HEK293 (cell line): Measurements from ENCODE around the gene PRMT2.

Source experiments
- GLIS1 ChIP-seq: fragments of 450-650 bp; formaldehyde crosslinking; IDR thresholded peaks from 2 replicates; pipeline ENCODE4 v1.5.1; 2016; ENCODE audit warnings: missing biosample characterization, missing genetic modification characterization
- GLIS2 ChIP-seq: fragments of 450-650 bp; formaldehyde crosslinking; IDR thresholded peaks from 2 replicates; pipeline ENCODE4 v1.5.1; 2016; ENCODE audit warnings: missing biosample characterization, missing genetic modification characterization
- REPIN1 ChIP-seq: fragments of 450-650 bp; formaldehyde crosslinking; IDR thresholded peaks from 2 replicates; pipeline ENCODE4 v1.5.1; 2017; ENCODE audit warnings: missing biosample characterization, missing genetic modification characterization, low read depth
- YY1 ChIP-seq: fragments of 450-650 bp; formaldehyde crosslinking; IDR thresholded peaks from 2 replicates; pipeline ENCODE4 v1.5.1; 2018; ENCODE audit warnings: missing biosample characterization, missing genetic modification characterization
- ZBTB8A ChIP-seq: fragments of 450-650 bp; formaldehyde crosslinking; IDR thresholded peaks from 2 replicates; pipeline ENCODE4 v1.5.1; 2016; ENCODE audit warnings: missing biosample characterization, missing genetic modification characterization
- ZNF16 ChIP-seq: fragments of 450-650 bp; formaldehyde crosslinking; IDR thresholded peaks from 2 replicates; pipeline ENCODE4 v1.5.1; 2016; ENCODE audit warnings: low read depth, missing biosample characterization, missing genetic modification characterization
- ZNF202 ChIP-seq: fragments of 450-650 bp; formaldehyde crosslinking; IDR thresholded peaks from 2 replicates; pipeline ENCODE4 v1.5.1; 2016; ENCODE audit warnings: missing biosample characterization, missing genetic modification characterization, borderline replicate concordance
- ZNF211 ChIP-seq: fragments of 450-650 bp; formaldehyde crosslinking; IDR thresholded peaks from 2 replicates; pipeline ENCODE4 v1.5.1; 2016; ENCODE audit warnings: low read depth, missing biosample characterization, missing genetic modification characterization
- ZNF221 ChIP-seq: fragments of 450-650 bp; formaldehyde crosslinking; IDR thresholded peaks from 2 replicates; pipeline ENCODE4 v1.5.1; 2017; ENCODE audit warnings: missing biosample characterization, missing genetic modification characterization, borderline replicate concordance
- ZNF248 ChIP-seq: fragments of 450-650 bp; formaldehyde crosslinking; IDR thresholded peaks from 2 replicates; pipeline ENCODE4 v1.5.1; 2017; ENCODE audit warnings: missing biosample characterization, missing genetic modification characterization
- ZNF292 ChIP-seq: fragments of 450-650 bp; formaldehyde crosslinking; IDR thresholded peaks from 2 replicates; pipeline ENCODE4 v1.5.1; 2016; ENCODE audit warnings: low read depth, missing biosample characterization, missing genetic modification characterization, borderline replicate concordance
- ZNF302 ChIP-seq: fragments of 450-650 bp; formaldehyde crosslinking; IDR thresholded peaks from 2 replicates; pipeline ENCODE4 v1.5.1; 2016; ENCODE audit warnings: missing biosample characterization, missing genetic modification characterization, low read depth
- ZNF341 ChIP-seq: fragments of 450-650 bp; formaldehyde crosslinking; IDR thresholded peaks from 2 replicates; pipeline ENCODE4; 2016; ENCODE audit warnings: low read depth, missing biosample characterization, missing genetic modification characterization
- ZNF394 ChIP-seq: fragments of 450-650 bp; formaldehyde crosslinking; IDR thresholded peaks from 2 replicates; pipeline ENCODE4 v1.5.1; 2016; ENCODE audit warnings: missing biosample characterization, missing genetic modification characterization, mild to moderate bottlenecking, moderate library complexity, borderline replicate concordance
- ZNF404 ChIP-seq: fragments of 450-650 bp; formaldehyde crosslinking; IDR thresholded peaks from 2 replicates; pipeline ENCODE4 v1.5.1; 2017; ENCODE audit warnings: missing biosample characterization, missing genetic modification characterization
- ZNF416 ChIP-seq: fragments of 450-650 bp; formaldehyde crosslinking; IDR thresholded peaks from 2 replicates; pipeline ENCODE4 v1.5.1; 2016; ENCODE audit warnings: missing biosample characterization, missing genetic modification characterization
- ZNF426 ChIP-seq: fragments of 450-650 bp; formaldehyde crosslinking; IDR thresholded peaks from 2 replicates; pipeline ENCODE4 v1.5.1; 2017; ENCODE audit warnings: missing biosample characterization, missing genetic modification characterization, mild to moderate bottlenecking, inconsistent platforms, moderate library complexity
- ZNF473 ChIP-seq: fragments of 450-650 bp; formaldehyde crosslinking; IDR thresholded peaks from 2 replicates; pipeline ENCODE4 v1.5.1; 2017; ENCODE audit warnings: missing biosample characterization, missing genetic modification characterization
- ZNF514 ChIP-seq: fragments of 450-650 bp; formaldehyde crosslinking; IDR thresholded peaks from 2 replicates; pipeline ENCODE4 v1.5.1; 2016; ENCODE audit warnings: missing biosample characterization, missing genetic modification characterization
- ZNF549 ChIP-seq: fragments of 450-650 bp; IDR thresholded peaks from 2 replicates; pipeline ENCODE4 v1.5.1; 2018; ENCODE audit warnings: missing biosample characterization, missing genetic modification characterization, mild to moderate bottlenecking, inconsistent platforms, moderate library complexity
- ZNF623 ChIP-seq: fragments of 450-650 bp; formaldehyde crosslinking; IDR thresholded peaks from 2 replicates; pipeline ENCODE4 v1.5.1; 2016; ENCODE audit warnings: missing biosample characterization, missing genetic modification characterization
- ZNF654 ChIP-seq: fragments of 450-650 bp; formaldehyde crosslinking; IDR thresholded peaks from 2 replicates; pipeline ENCODE4 v1.5.1; 2016; ENCODE audit warnings: low read depth, missing biosample characterization, missing genetic modification characterization
- ZNF747 ChIP-seq: fragments of 450-650 bp; formaldehyde crosslinking; IDR thresholded peaks from 2 replicates; pipeline ENCODE4 v1.5.1; 2016; ENCODE audit warnings: missing biosample characterization, missing genetic modification characterization
- ZNF785 ChIP-seq: fragments of 450-650 bp; formaldehyde crosslinking; IDR thresholded peaks from 2 replicates; pipeline ENCODE4 v1.5.1; 2016; ENCODE audit warnings: missing biosample characterization, missing genetic modification characterization
- ZNF791 ChIP-seq: fragments of 450-650 bp; formaldehyde crosslinking; IDR thresholded peaks from 2 replicates; pipeline ENCODE4 v1.5.1; 2016; ENCODE audit warnings: missing biosample characterization, missing genetic modification characterization
- ZNF792 ChIP-seq: fragments of 450-650 bp; formaldehyde crosslinking; IDR thresholded peaks from 2 replicates; pipeline ENCODE4 v1.5.1; 2016; ENCODE audit warnings: missing biosample characterization, missing genetic modification characterization
- ZNF843 ChIP-seq: fragments of 450-650 bp; formaldehyde crosslinking; IDR thresholded peaks from 2 replicates; pipeline ENCODE4 v1.5.1; 2016; ENCODE audit warnings: missing biosample characterization, missing genetic modification characterization
- ZXDB ChIP-seq: fragments of 450-650 bp; formaldehyde crosslinking; IDR thresholded peaks from 2 replicates; pipeline ENCODE4 v1.5.1; 2016; ENCODE audit warnings: missing biosample characterization, missing genetic modification characterization
- TF ChIP-seq, protein P1 (sequence below): fragments of 450-650 bp; formaldehyde crosslinking; IDR thresholded peaks from 2 replicates; pipeline ENCODE4 v1.5.1; 2017; ENCODE audit warnings: missing biosample characterization, missing genetic modification characterization
- TF ChIP-seq, protein P2 (sequence below): fragments of 450-650 bp; formaldehyde crosslinking; IDR thresholded peaks from 2 replicates; pipeline ENCODE4 v1.5.1; 2016; ENCODE audit warnings: missing biosample characterization, missing genetic modification characterization
- TF ChIP-seq, protein P3 (sequence below): fragments of 450-650 bp; formaldehyde crosslinking; IDR thresholded peaks from 2 replicates; pipeline ENCODE4 v1.5.1; 2016; ENCODE audit warnings: missing biosample characterization, missing genetic modification characterization
- TF ChIP-seq, protein P4 (sequence below): fragments of 450-650 bp; formaldehyde crosslinking; IDR thresholded peaks from 2 replicates; pipeline ENCODE4 v1.5.1; 2016; ENCODE audit warnings: missing biosample characterization, missing genetic modification characterization
- TF ChIP-seq, protein P5 (sequence below): fragments of 450-650 bp; formaldehyde crosslinking; IDR thresholded peaks from 2 replicates; pipeline ENCODE4 v1.5.1; 2016; ENCODE audit warnings: missing biosample characterization, missing genetic modification characterization
- TF ChIP-seq, protein P6 (sequence below): fragments of 450-650 bp; formaldehyde crosslinking; IDR thresholded peaks from 2 replicates; pipeline ENCODE4 v1.5.1; 2016; ENCODE audit warnings: missing biosample characterization, missing genetic modification characterization
- TF ChIP-seq, protein P7 (sequence below): fragments of 450-650 bp; formaldehyde crosslinking; IDR thresholded peaks from 2 replicates; pipeline ENCODE4 v1.5.1; 2016; ENCODE audit warnings: missing biosample characterization, missing genetic modification characterization

PRMT2 gene

DNA sequence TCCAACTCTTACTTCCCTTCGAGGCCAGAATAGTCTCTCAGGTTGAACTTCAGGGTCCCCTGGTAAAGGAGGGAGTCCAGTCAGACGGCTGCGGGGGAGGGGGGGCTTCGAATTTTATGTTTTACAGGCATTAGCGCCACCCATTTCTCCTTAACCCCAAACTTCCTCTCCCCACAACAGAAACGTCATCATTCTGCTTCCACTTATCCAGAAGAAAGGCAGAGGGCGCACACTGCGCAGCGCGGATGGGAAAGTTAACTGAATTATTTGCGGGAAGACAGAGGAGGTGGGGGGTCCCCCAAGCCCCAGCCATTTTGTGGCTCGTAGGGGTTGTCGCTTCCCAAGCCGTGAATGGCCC lies 529 bp upstream of the PRMT2 start (continued):
- TF ChIP-seq ZNF221 (no peak), ZNF292 (tag by site-specific recombination) (no peak), ZNF792 (no peak), ZNF426 (tag by site-specific recombination) (no peak), ZNF473 (no peak), ZNF785 (tag by site-specific recombination) (no peak), ZNF843 (no peak), ZNF302 (tag by site-specific recombination) (no peak), ZNF248 (tag by site-specific recombination) (no peak), REPIN1 (tag by site-specific recombination) (no peak), ZBTB8A (tag by site-specific recombination) (peak; percentile 27), ZNF654 (no peak), ZNF416 (tag by site-specific recombination) (no peak), ZNF549 (tag by site-specific recombination) (no peak), ZXDB (tag by site-specific recombination) (peak; percentile 41), ZNF623 (no peak), YY1 (tag by site-specific recombination) (peak; percentile 57), GLIS1 (tag by site-specific recombination) (no peak; the same call in 1 of the 2 replicates), ZNF16 (no peak), ZNF514 (tag by site-specific recombination) (no peak), ZNF404 (tag by site-specific recombination) (no peak), ZNF394 (no peak), GLIS2 (no peak), ZNF202 (tag by site-specific recombination) (no peak), ZNF341 (tag by site-specific recombination) (no peak), ZNF211 (tag by site-specific recombination) (no peak), ZNF747 (tag by site-specific recombination) (no peak), ZNF791 (tag by site-specific recombination) (no peak)
- TF ChIP-seq, protein P1, sequence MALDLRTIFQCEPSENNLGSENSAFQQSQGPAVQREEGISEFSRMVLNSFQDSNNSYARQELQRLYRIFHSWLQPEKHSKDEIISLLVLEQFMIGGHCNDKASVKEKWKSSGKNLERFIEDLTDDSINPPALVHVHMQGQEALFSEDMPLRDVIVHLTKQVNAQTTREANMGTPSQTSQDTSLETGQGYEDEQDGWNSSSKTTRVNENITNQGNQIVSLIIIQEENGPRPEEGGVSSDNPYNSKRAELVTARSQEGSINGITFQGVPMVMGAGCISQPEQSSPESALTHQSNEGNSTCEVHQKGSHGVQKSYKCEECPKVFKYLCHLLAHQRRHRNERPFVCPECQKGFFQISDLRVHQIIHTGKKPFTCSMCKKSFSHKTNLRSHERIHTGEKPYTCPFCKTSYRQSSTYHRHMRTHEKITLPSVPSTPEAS (tag by site-specific recombination): no peak
- TF ChIP-seq, protein P2, sequence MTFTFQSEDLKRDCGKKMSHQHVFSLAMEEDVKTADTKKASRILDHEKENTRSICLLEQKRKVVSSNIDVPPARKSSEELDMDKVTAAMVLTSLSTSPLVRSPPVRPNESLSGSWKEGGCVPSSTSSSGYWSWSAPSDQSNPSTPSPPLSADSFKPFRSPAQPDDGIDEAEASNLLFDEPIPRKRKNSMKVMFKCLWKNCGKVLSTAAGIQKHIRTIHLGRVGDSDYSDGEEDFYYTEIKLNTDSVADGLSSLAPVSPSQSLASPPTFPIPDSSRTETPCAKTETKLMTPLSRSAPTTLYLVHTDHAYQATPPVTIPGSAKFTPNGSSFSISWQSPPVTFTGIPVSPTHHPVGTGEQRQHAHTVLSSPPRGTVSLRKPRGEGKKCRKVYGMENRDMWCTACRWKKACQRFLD (tag by site-specific recombination): no peak
- TF ChIP-seq, protein P3, sequence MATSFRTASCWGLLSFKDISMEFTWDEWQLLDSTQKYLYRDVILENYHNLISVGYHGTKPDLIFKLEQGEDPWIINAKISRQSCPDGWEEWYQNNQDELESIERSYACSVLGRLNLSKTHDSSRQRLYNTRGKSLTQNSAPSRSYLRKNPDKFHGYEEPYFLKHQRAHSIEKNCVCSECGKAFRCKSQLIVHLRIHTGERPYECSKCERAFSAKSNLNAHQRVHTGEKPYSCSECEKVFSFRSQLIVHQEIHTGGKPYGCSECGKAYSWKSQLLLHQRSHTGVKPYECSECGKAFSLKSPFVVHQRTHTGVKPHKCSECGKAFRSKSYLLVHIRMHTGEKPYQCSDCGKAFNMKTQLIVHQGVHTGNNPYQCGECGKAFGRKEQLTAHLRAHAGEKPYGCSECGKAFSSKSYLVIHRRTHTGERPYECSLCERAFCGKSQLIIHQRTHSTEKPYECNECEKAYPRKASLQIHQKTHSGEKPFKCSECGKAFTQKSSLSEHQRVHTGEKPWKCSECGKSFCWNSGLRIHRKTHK (tag by site-specific recombination): no peak
- TF ChIP-seq, protein P4, sequence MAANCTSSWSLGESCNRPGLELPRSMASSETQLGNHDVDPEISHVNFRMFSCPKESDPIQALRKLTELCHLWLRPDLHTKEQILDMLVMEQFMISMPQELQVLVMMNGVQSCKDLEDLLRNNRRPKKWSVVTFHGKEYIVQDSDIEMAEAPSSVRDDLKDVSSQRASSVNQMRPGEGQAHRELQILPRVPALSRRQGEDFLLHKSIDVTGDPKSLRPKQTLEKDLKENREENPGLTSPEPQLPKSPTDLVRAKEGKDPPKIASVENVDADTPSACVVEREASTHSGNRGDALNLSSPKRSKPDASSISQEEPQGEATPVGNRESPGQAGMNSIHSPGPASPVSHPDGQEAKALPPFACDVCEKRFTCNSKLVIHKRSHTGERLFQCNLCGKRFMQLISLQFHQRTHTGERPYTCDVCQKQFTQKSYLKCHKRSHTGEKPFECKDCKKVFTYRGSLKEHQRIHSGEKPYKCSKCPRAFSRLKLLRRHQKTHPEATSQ (tag by site-specific recombination): peak; percentile 56; the same call in 1 of the 2 replicates
- TF ChIP-seq, protein P5, sequence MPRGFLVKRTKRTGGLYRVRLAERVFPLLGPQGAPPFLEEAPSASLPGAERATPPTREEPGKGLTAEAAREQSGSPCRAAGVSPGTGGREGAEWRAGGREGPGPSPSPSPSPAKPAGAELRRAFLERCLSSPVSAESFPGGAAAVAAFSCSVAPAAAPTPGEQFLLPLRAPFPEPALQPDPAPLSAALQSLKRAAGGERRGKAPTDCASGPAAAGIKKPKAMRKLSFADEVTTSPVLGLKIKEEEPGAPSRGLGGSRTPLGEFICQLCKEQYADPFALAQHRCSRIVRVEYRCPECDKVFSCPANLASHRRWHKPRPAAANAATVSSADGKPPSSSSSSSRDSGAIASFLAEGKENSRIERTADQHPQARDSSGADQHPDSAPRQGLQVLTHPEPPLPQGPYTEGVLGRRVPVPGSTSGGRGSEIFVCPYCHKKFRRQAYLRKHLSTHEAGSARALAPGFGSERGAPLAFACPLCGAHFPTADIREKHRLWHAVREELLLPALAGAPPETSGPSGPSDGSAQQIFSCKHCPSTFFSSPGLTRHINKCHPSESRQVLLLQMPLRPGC: peak; percentile 29; the same call in 1 of the 2 replicates
- TF ChIP-seq, protein P6, sequence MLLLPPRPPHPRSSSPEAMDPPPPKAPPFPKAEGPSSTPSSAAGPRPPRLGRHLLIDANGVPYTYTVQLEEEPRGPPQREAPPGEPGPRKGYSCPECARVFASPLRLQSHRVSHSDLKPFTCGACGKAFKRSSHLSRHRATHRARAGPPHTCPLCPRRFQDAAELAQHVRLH: no peak
- TF ChIP-seq, protein P7, sequence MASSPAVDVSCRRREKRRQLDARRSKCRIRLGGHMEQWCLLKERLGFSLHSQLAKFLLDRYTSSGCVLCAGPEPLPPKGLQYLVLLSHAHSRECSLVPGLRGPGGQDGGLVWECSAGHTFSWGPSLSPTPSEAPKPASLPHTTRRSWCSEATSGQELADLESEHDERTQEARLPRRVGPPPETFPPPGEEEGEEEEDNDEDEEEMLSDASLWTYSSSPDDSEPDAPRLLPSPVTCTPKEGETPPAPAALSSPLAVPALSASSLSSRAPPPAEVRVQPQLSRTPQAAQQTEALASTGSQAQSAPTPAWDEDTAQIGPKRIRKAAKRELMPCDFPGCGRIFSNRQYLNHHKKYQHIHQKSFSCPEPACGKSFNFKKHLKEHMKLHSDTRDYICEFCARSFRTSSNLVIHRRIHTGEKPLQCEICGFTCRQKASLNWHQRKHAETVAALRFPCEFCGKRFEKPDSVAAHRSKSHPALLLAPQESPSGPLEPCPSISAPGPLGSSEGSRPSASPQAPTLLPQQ: peak; percentile 48
